ENCODE results near the gene SOX30. TPM values are rescaled to one million over a fixed set of nuclear protein-coding genes. Genes with fewer than 3 reads are reported as not detected.

The SOX30 gene
- total and polyA plus RNA-seq, 2 of the 13 experiments (the other 11 are each of a cell fraction or from before 2014, with no cell fraction given): 0.05 TPM; not detected in 1

GRCh38 chr5:157596487-157596886 is 55.8 kb downstream of the SOX30 start:
- H3K27me3 ChIP-seq (ENCODE audit: control insufficient read depth in 1 of 2, insufficient read depth in 2 of 2, low read length in 2 of 2): 0 out of 5 replicates have a peak, but pooled peaks cover 0 to 6% of the 10 kb centered on the region in 2 experiments
- intact Hi-C loops (cut with micrococcal nuclease; ENCODE audit: unreplicated experiment) (no loop called here), in situ Hi-C loops (cut with HindIII; ENCODE audit: extremely low pct_ligation_motif_present, low pct_unique_long_range_greater_than_20kb) (no loop called here)
- H3K9ac ChIP-seq (ENCODE audit: insufficient read depth, low read depth, low read length): no peak overlapping the region
- POLR2A ChIA-PET: no interaction called here
- no peak overlapping the region for H3K27ac ChIP-seq (ENCODE audit: extremely low read length, insufficient read depth, low read length)
- DNase-seq (ENCODE audit: low spot score) (no peak), ATAC-seq (no peak), FAIRE-seq (no peak)
- H3K4me2 ChIP-seq (ENCODE audit: low read depth, low read length): no peak overlapping the region
- 13% methylated on average over 5 of the region's 5 CpGs for WGBS (ENCODE audit: low lambda C conversion rate)
- no peaks in the 10 kb centered on the region for H4K20me1 ChIP-seq (ENCODE audit: insufficient read depth, low read length)
- no peaks in the 10 kb centered on the region for H3K4me1 ChIP-seq (ENCODE audit: insufficient read depth, low read length)
- no TSS peak for BruUV-seq (replicated peaks)
- no peaks in the 10 kb centered on the region for H3K9me3 ChIP-seq (ENCODE audit: low read length)
- CTCF ChIA-PET (ENCODE audit: low intra/inter-chr PET ratio, low total read pairs): no interaction called here
- H3K4me3 ChIP-seq (replicated peaks in 1 of 3; ENCODE audit: insufficient read depth in 1 of 3, low read depth in 2 of 3, low read length in 3 of 3): no peak overlapping the region
- H3K79me2 ChIP-seq (ENCODE audit: insufficient read depth, low read length): no peaks in the 10 kb centered on the region
- H2AFZ ChIP-seq (ENCODE audit: low read length): no peak overlapping the region
- no peak for TF ChIP-seq ATF2 (CRISPR knock-in tag; IDR thresholded peaks at IDR 0.05)
- no peak for TF ChIP-seq ZNF615 (CRISPR knock-in tag; IDR thresholded peaks at IDR 0.05; ENCODE audit: borderline replicate concordance)
- no peak for TF ChIP-seq DDIT3 (CRISPR knock-in tag; IDR thresholded peaks at IDR 0.05)
- TF ChIP-seq IRF2 (CRISPR knock-in tag; IDR thresholded peaks at IDR 0.05): no peak
- no peak for TF ChIP-seq SYNCRIP (IDR thresholded peaks at IDR 0.05; ENCODE audit: insufficient read depth, low read depth, low read length)
- TF ChIP-seq MED13 (CRISPR knock-in tag; IDR thresholded peaks at IDR 0.05): no peak
- TF ChIP-seq IRF1 (CRISPR knock-in tag; IDR thresholded peaks at IDR 0.05; ENCODE audit: low read depth): no peak
- TF ChIP-seq HNRNPLL (IDR thresholded peaks at IDR 0.05; ENCODE audit: low read depth, low read length, poor library complexity, severe bottlenecking): no peak
- TF ChIP-seq MEF2D (CRISPR knock-in tag; IDR thresholded peaks at IDR 0.05): no peak
- no peak for TF ChIP-seq ZNF703 (CRISPR knock-in tag; IDR thresholded peaks at IDR 0.05; ENCODE audit: borderline replicate concordance)
- no peak for TF ChIP-seq STAG1 (CRISPR knock-in tag; IDR thresholded peaks at IDR 0.05)
- TF ChIP-seq MTF1 (CRISPR knock-in tag; IDR thresholded peaks at IDR 0.05): no peak
- TF ChIP-seq ZFP37 (CRISPR knock-in tag; IDR thresholded peaks at IDR 0.05; ENCODE audit: borderline replicate concordance): no peak
- TF ChIP-seq SNAPC2 (CRISPR knock-in tag; IDR thresholded peaks at IDR 0.05): no peak
- no peaks in the 10 kb centered on the region for H3K36me3 ChIP-seq (replicated peaks in 1 of 2; ENCODE audit: control insufficient read depth in 1 of 2, insufficient read depth in 2 of 2, low read length in 2 of 2)

All from HepG2 (cell line).